ENCODE measurements around the gene BCR. TPM values are rescaled to one million over a fixed set of nuclear protein-coding genes. Genes with fewer than 3 reads are reported as not detected.

Gene BCR
- total and polyA plus RNA-seq, 2 of the 13 experiments (the other 11 are each of a cell fraction or from before 2014, with no cell fraction given), result 19.9 to 33.6 TPM

GRCh38 chr22:23364389-23364788, 184.1 kb downstream of the BCR start:
- H2AFZ ChIP-seq (ENCODE audit: low read length), result no peak overlapping the region
- H3K9me3 ChIP-seq (ENCODE audit: low read length), result no peaks in the 10 kb centered on the region
- TF ChIP-seq ETV6 (CRISPR knock-in tag; conservative IDR thresholded peaks at IDR 0.05), result no peak
- peak; percentile 56; the same call in 1 of the 2 replicates for TF ChIP-seq ZNF768 (CRISPR knock-in tag; IDR thresholded peaks at IDR 0.05)
- TF ChIP-seq ZFAT (CRISPR knock-in tag; conservative IDR thresholded peaks at IDR 0.05), result no peak
- no peak for TF ChIP-seq PAXIP1 (CRISPR knock-in tag; conservative IDR thresholded peaks at IDR 0.05)
- no peaks in the 10 kb centered on the region for H3K4me1 ChIP-seq (ENCODE audit: insufficient read depth, low read length)
- H3K36me3 ChIP-seq (replicated peaks in 1 of 2; ENCODE audit: control insufficient read depth in 1 of 2, insufficient read depth in 2 of 2, low read length in 2 of 2), result no peaks in the 10 kb centered on the region
- 0% methylated on average over 2 of the region's 3 CpGs for WGBS (ENCODE audit: low lambda C conversion rate)
- H4K20me1 ChIP-seq (ENCODE audit: insufficient read depth, low read length), result no peaks in the 10 kb centered on the region
- no peaks in the 10 kb centered on the region for H3K79me2 ChIP-seq (ENCODE audit: insufficient read depth, low read length)
- H3K4me3 ChIP-seq (replicated peaks in 1 of 3; ENCODE audit: insufficient read depth in 1 of 3, low read depth in 2 of 3, low read length in 3 of 3), result no peak overlapping the region
- H3K9ac ChIP-seq (ENCODE audit: insufficient read depth, low read depth, low read length), result no peak overlapping the region
- intact Hi-C loops (cut with micrococcal nuclease; ENCODE audit: unreplicated experiment) (no loop called here), in situ Hi-C loops (cut with HindIII; ENCODE audit: extremely low pct_ligation_motif_present, low pct_unique_long_range_greater_than_20kb) (no loop called here)
- no peak overlapping the region for H3K27ac ChIP-seq (ENCODE audit: extremely low read length, insufficient read depth, low read length)
- DNase-seq (ENCODE audit: low spot score) (no peak), ATAC-seq (no peak), FAIRE-seq (no peak)
- BruUV-seq (replicated peaks), result no TSS peak
- no peak overlapping the region for H3K4me2 ChIP-seq (ENCODE audit: low read depth, low read length)
- peaks cover 0 to 6% of the 10 kb centered on the region in 2 experiments; a peak in 1 of 5 replicates for H3K27me3 ChIP-seq (ENCODE audit: control insufficient read depth in 1 of 2, insufficient read depth in 2 of 2, low read length in 2 of 2)
- CTCF ChIA-PET (ENCODE audit: low intra/inter-chr PET ratio, low total read pairs), result no interaction called here
- POLR2A ChIA-PET, result no interaction called here

- 53% methylated on average over 6 of the region's 6 CpGs for WGBS (ENCODE audit: low lambda C conversion rate)
- BruUV-seq (replicated peaks), result no TSS peak
- no peak overlapping the region for H3K27ac ChIP-seq (ENCODE audit: extremely low read length, insufficient read depth, low read length)
- H3K4me2 ChIP-seq (ENCODE audit: low read depth, low read length), result no peak overlapping the region
- in situ Hi-C loops (cut with HindIII; ENCODE audit: extremely low pct_ligation_motif_present, low pct_unique_long_range_greater_than_20kb), result no loop called here
- ChIA-PET CTCF (ENCODE audit: low intra/inter-chr PET ratio, low total read pairs) (no interaction called here), POLR2A (no interaction called here)
- no peaks in the 10 kb centered on the region for H3K36me3 ChIP-seq (replicated peaks in 1 of 2; ENCODE audit: control insufficient read depth in 1 of 2, insufficient read depth in 2 of 2, low read length in 2 of 2)
- no peaks in the 10 kb centered on the region for H3K9me3 ChIP-seq (ENCODE audit: low read length)
- no peak overlapping the region for H2AFZ ChIP-seq (ENCODE audit: low read length)
- H4K20me1 ChIP-seq (ENCODE audit: insufficient read depth, low read length), result no peaks in the 10 kb centered on the region
- intact Hi-C loops (cut with micrococcal nuclease; ENCODE audit: unreplicated experiment), result no loop called here
- no peak for DNase-seq (ENCODE audit: low spot score)
- FAIRE-seq, result no peak
- peaks cover 0 to 7% of the 10 kb centered on the region in 2 experiments; a peak in 1 of 5 replicates for H3K27me3 ChIP-seq (ENCODE audit: control insufficient read depth in 1 of 2, insufficient read depth in 2 of 2, low read length in 2 of 2)
- no peaks in the 10 kb centered on the region for H3K79me2 ChIP-seq (ENCODE audit: insufficient read depth, low read length)
- no peak overlapping the region for H3K9ac ChIP-seq (ENCODE audit: insufficient read depth, low read depth, low read length)
- H3K4me1 ChIP-seq (ENCODE audit: insufficient read depth, low read length), result no peaks in the 10 kb centered on the region
- no peak for ATAC-seq
- no peak overlapping the region for H3K4me3 ChIP-seq (replicated peaks in 1 of 3; ENCODE audit: insufficient read depth in 1 of 3, low read depth in 2 of 3, low read length in 3 of 3)
- no peak for TF ChIP-seq SMARCE1 (IDR thresholded peaks at IDR 0.05; ENCODE audit: borderline replicate concordance)
- no peak for TF ChIP-seq GPN1 (CRISPR knock-in tag; IDR thresholded peaks at IDR 0.05; ENCODE audit: borderline replicate concordance)
- no peak for TF ChIP-seq ZNF710 (CRISPR knock-in tag; IDR thresholded peaks at IDR 0.05; ENCODE audit: borderline replicate concordance)
- TF ChIP-seq ZNF773 (CRISPR knock-in tag; IDR thresholded peaks at IDR 0.05; ENCODE audit: borderline replicate concordance), result no peak
- TF ChIP-seq ARNT2 (CRISPR knock-in tag; IDR thresholded peaks at IDR 0.05; ENCODE audit: low read depth), result no peak
- TF ChIP-seq ZNF510 (CRISPR knock-in tag; IDR thresholded peaks at IDR 0.05; ENCODE audit: low read depth), result no peak
- TF ChIP-seq ZBTB14 (CRISPR knock-in tag; IDR thresholded peaks at IDR 0.05), result no peak
- no peak for TF ChIP-seq SP4 (CRISPR knock-in tag; IDR thresholded peaks at IDR 0.05)
Measured at GRCh38 chr22:23365524-23365923, 185.2 kb downstream of the BCR start.
